Endothelial cell of umbilical vein (primary cell): ENCODE results near the gene GAL3ST2. TPM values are rescaled to one million over a fixed set of nuclear protein-coding genes. Genes with fewer than 3 reads are reported as not detected.

Experiments used
- BruUV-seq: library from RNA; stranded (reverse); fragments of 400-500 nt; replicated peaks from 2 replicates; lab custom pipeline; 2021; lab: Mats Ljungman, UMichigan
- CTCF ChIA-PET: fragments of 300-600, 350-600 bp; sonication (Branson Sonifier 250); formaldehyde crosslinking; loops from one replicate; lab custom pipeline; 2021; ENCODE audit warnings: antibody characterized with exemption, inconsistent platforms; lab: Charles Lee
- POLR2A ChIA-PET: fragments of 300-600, 350-600 bp; sonication (Branson Sonifier 250); formaldehyde crosslinking; loops from one replicate; lab custom pipeline; 2021; ENCODE audit warnings: antibody characterized with exemption, inconsistent platforms; lab: Charles Lee
- DNase-seq: peaks from one replicate; pipeline ENCODE4 v3.0.0-alpha.2; 2011; ENCODE audit warnings: low read depth, low spot score
- FAIRE-seq: peaks from 2 replicates; lab custom pipeline; 2011; peaks lifted over from hg19 to GRCh38; lab: Jason Lieb, UNC
- H2AFZ ChIP-seq: 2 replicates; pipeline ENCODE4 v1.6.0; 2012; ENCODE audit warnings: low read depth, low read length, control low read depth, inconsistent platforms
- H3K27ac ChIP-seq: 2 replicates; pipeline ENCODE4 v1.5.1; 2011; ENCODE audit warnings: low read depth, mild to moderate bottlenecking, control low read depth, low read length, moderate library complexity; ENCODE audit not compliant: insufficient read depth
- H3K27me3 ChIP-seq, 2 experiments: 2 replicates each; pipeline versions ENCODE4 v1.6.0 to v1.6.1; 2011; ENCODE audit warnings: low read length in 2 of 2, mixed read lengths in 1 of 2; ENCODE audit not compliant: control insufficient read depth in 2 of 2, insufficient read depth in 2 of 2
- H3K36me3 ChIP-seq, 2 experiments: 2 replicates in 1 of 2; 3 replicates in 1 of 2; pipeline ENCODE4 v1.5.1; 2011; ENCODE audit warnings: low read length in 2 of 2, mild to moderate bottlenecking in 1 of 2, moderate library complexity in 1 of 2; ENCODE audit not compliant: control insufficient read depth in 2 of 2, insufficient read depth in 2 of 2; ENCODE audit errors: extremely low read depth in 1 of 2
- H3K4me1 ChIP-seq: 3 replicates; pipeline ENCODE4 v1.5.1; 2011; ENCODE audit warnings: mild to moderate bottlenecking, low read length; ENCODE audit not compliant: control insufficient read depth, insufficient read depth; ENCODE audit errors: extremely low read depth
- H3K4me2 ChIP-seq: 2 replicates; pipeline ENCODE4 v1.6.1; 2011; ENCODE audit warnings: low read length, control low read depth, mixed read lengths; ENCODE audit not compliant: insufficient read depth
- H3K4me3 ChIP-seq, 3 experiments: fragments of 200-600 bp in 1 of 3; sonication (generic), shearing (Covaris generic) in 1 of 3; replicated peaks in 1 of 3; 2 replicates each; pipeline ENCODE4 v1.5.1; 2011 to 2016; ENCODE audit warnings: control low read depth in 3 of 3, low read length in 3 of 3, mild to moderate bottlenecking in 2 of 3, inconsistent platforms in 1 of 3, low read depth in 1 of 3, moderate library complexity in 1 of 3; ENCODE audit not compliant: insufficient read depth in 1 of 3
- H3K79me2 ChIP-seq: 2 replicates; pipeline ENCODE4 v1.6.0; 2012; ENCODE audit warnings: low read length, inconsistent platforms; ENCODE audit not compliant: control insufficient read depth, insufficient read depth
- H3K9ac ChIP-seq: replicated peaks from 2 replicates; pipeline ENCODE3; 2011; ENCODE audit warnings: low read length, control low read depth; ENCODE audit not compliant: insufficient read depth; ENCODE audit errors: extremely low read depth
- H3K9me1 ChIP-seq: replicated peaks from 3 replicates; pipeline ENCODE4 v1.6.0; 2011; ENCODE audit warnings: mild to moderate bottlenecking, low read length; ENCODE audit not compliant: control insufficient read depth, insufficient read depth; ENCODE audit errors: extremely low read depth
- H3K9me3 ChIP-seq: replicated peaks from 2 replicates; pipeline ENCODE4 v1.5.1; 2012; ENCODE audit warnings: low read length, inconsistent platforms; ENCODE audit not compliant: control insufficient read depth, insufficient read depth
- H4K20me1 ChIP-seq: replicated peaks from 2 replicates; pipeline ENCODE3; 2011; ENCODE audit warnings: mild to moderate bottlenecking, low read length; ENCODE audit not compliant: control insufficient read depth, insufficient read depth; ENCODE audit errors: extremely low read depth
- CTCF ChIP-seq, 2 donors: IDR thresholded peaks; 1 replicate in 1 of 2; 2 replicates in 1 of 2; pipeline ENCODE4 v1.5.1; 2011; ENCODE audit warnings: low read length in 2 of 2, mild to moderate bottlenecking in 2 of 2, moderate library complexity in 2 of 2, control low read depth in 1 of 2, inconsistent platforms in 1 of 2, low read depth in 1 of 2; ENCODE audit not compliant: insufficient read depth in 1 of 2; ENCODE audit errors: extremely low read depth in 1 of 2
- EZH2 ChIP-seq: IDR thresholded peaks from 2 replicates; pipeline ENCODE4 v1.6.1; 2012; ENCODE audit warnings: borderline replicate concordance, low read depth, mild to moderate bottlenecking, moderate library complexity, low read length, inconsistent platforms; ENCODE audit not compliant: severe bottlenecking
- FOS ChIP-seq: IDR thresholded peaks from 2 replicates; pipeline ENCODE4 v1.6.1; 2011; ENCODE audit warnings: mild to moderate bottlenecking, low read length, moderate library complexity, borderline replicate concordance; ENCODE audit not compliant: insufficient read depth
- GATA2 ChIP-seq: IDR thresholded peaks from 2 replicates; pipeline ENCODE4 v1.7.0; 2011; ENCODE audit warnings: low read depth, mild to moderate bottlenecking, moderate library complexity, mixed read lengths, low read length; ENCODE audit not compliant: insufficient read length, insufficient read depth
- JUN ChIP-seq: IDR thresholded peaks from 2 replicates; pipeline ENCODE4 v1.6.1; 2011; ENCODE audit warnings: borderline replicate concordance, low read depth; ENCODE audit not compliant: insufficient read length, insufficient read depth
- MAX ChIP-seq: IDR thresholded peaks from 2 replicates; pipeline ENCODE4 v1.6.1; 2011; ENCODE audit not compliant: insufficient read depth, insufficient read length
- MYC ChIP-seq: IDR thresholded peaks from one replicate; pipeline ENCODE4 v1.6.1; 2011; ENCODE audit warnings: mild to moderate bottlenecking, low read depth, low read length
- POLR2A ChIP-seq: IDR thresholded peaks from 2 replicates; pipeline ENCODE4 v1.6.1; 2012; ENCODE audit warnings: low read depth, mild to moderate bottlenecking, control low read depth, low read length
- POLR2AphosphoS5 ChIP-seq: IDR thresholded peaks from 2 replicates; pipeline ENCODE4 v1.6.1; 2012; ENCODE audit warnings: low read depth, mild to moderate bottlenecking, control low read depth, low read length, moderate library complexity; ENCODE audit not compliant: insufficient read depth
- dilution Hi-C: fragments of 300-500 bp; cut with MboI; formaldehyde crosslinking; loops from one replicate; pipeline ENCODE4 v1.15.0; 2019; ENCODE audit warnings: low sequenced_read_pairs; ENCODE audit not compliant: extremely low pct_ligation_motif_present
- intact Hi-C: fragments of 100-400 bp; cut with micrococcal nuclease; formaldehyde crosslinking; loops from one replicate; pipeline ENCODE4 v1.10.0; 2022
- polyA plus RNA-seq, 4 experiments: library from polyadenylated mRNA; depleted of rRNA in 3 of 4; stranded (reverse) in 3 of 4; unstranded in 1 of 4; fragments of >200 nt; gene quantifications; 2 replicates each; pipeline versions ENCODE4 v1.2.1 to v1.2.3, GENCODE V29; 2011 to 2012; ENCODE audit warnings: missing spikeins in 1 of 4
- total RNA-seq: library from RNA; stranded (reverse); gene quantifications from 2 replicates; pipeline ENCODE4 v1.2.3, GENCODE V29; 2021

The GAL3ST2 gene
- total and polyA plus RNA-seq, 2 donors (not counting 3 experiments of a cell fraction or from before 2014, with no cell fraction given): not detected

- no TSS peak for BruUV-seq
- no peaks in the 10 kb centered on the region for H3K9me1 ChIP-seq
- peaks cover 7% of the 10 kb centered on the region for H3K4me1 ChIP-seq
- TF ChIP-seq JUN (no peak), POLR2A (no peak), MAX (no peak), POLR2AphosphoS5 (no peak), CTCF (IDR thresholded peaks at IDR 0.05; ENCODE audit: extremely low read depth in 1 of 2, insufficient read depth in 1 of 2, low read depth in 1 of 2, low read length in 2 of 2) (no peak), EZH2 (no peak), FOS (no peak), GATA2 (no peak), MYC (no peak)
- FAIRE-seq (no peak), DNase-seq (no peak)
- H2AFZ ChIP-seq: no peak overlapping the region
- dilution Hi-C loops (no loop called here), intact Hi-C loops (no loop called here)
- no peaks in the 10 kb centered on the region for H3K9me3 ChIP-seq
- no peaks in the 10 kb centered on the region for H4K20me1 ChIP-seq
- H3K27me3 ChIP-seq: peaks cover 17 to 18% of the 10 kb centered on the region in 2 experiments
- H3K36me3 ChIP-seq: no peaks in the 10 kb centered on the region
- no peak overlapping the region for H3K27ac ChIP-seq
- H3K79me2 ChIP-seq: no peaks in the 10 kb centered on the region
- no peak overlapping the region for H3K4me3 ChIP-seq
- ChIA-PET CTCF (no interaction called here), POLR2A (no interaction called here)
- H3K4me2 ChIP-seq: no peak overlapping the region
- H3K9ac ChIP-seq: no peak overlapping the region
These were observed 65.4 kb downstream of the GAL3ST2 start for GRCh38 chr2:241842067-241842415.
